D721Med (cell line): ENCODE data around the gene AMMECR1.
A peak's percentile ranks its signal among the peaks of the same experiment; 100 is the strongest.
"Not testable (repeated sequence)": the region's sequence is repeated elsewhere in the genome, so short reads cannot be mapped to it uniquely, and the experiment has no call there.

Source experiments
- DNase-seq: peaks from one replicate; pipeline ENCODE4 v3.0.0; 2011; ENCODE audit warnings: low spot score; ENCODE audit not compliant: insufficient read length
- FAIRE-seq: peaks from 2 replicates; lab custom pipeline; 2011; peaks lifted over from hg19 to GRCh38; lab: Jason Lieb, UNC
- TF ChIP-seq, protein P1 (sequence below): IDR thresholded peaks from 2 replicates; pipeline ENCODE4 v1.5.1; 2012; ENCODE audit warnings: mild to moderate bottlenecking, control low read depth; ENCODE audit not compliant: insufficient read depth; ENCODE audit errors: missing control alignments

Gene AMMECR1

DNA sequence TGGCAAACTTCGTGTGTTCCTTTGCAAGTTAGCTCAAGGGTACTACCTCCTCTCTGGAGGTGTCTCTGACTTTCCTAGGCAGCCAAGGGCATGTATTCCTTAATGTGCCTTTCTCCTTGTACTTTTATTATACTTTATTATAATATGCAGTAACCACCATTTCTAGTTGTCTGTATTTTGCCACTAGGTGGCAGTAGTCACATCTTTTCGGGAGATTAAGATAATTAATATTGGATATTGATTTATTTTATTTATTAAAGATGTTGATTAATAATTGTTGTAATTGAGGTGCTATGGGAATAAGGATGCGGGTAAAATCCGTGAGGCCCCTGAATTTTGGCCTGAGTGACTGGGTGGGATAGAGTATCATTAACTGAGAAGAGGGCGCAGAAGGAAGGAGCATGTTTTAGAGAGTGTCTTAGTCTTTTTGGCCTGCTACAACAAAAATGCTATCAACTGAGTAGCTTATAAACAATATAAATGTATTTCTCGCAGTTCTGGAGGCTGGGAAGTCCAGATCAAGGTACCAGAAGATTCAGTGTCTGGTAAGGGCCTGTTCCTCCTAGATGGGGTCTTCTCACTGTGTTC is 161.6 kb downstream of the AMMECR1 start:
- FAIRE-seq (no peak), DNase-seq (no peak)
- TF ChIP-seq, protein P1, sequence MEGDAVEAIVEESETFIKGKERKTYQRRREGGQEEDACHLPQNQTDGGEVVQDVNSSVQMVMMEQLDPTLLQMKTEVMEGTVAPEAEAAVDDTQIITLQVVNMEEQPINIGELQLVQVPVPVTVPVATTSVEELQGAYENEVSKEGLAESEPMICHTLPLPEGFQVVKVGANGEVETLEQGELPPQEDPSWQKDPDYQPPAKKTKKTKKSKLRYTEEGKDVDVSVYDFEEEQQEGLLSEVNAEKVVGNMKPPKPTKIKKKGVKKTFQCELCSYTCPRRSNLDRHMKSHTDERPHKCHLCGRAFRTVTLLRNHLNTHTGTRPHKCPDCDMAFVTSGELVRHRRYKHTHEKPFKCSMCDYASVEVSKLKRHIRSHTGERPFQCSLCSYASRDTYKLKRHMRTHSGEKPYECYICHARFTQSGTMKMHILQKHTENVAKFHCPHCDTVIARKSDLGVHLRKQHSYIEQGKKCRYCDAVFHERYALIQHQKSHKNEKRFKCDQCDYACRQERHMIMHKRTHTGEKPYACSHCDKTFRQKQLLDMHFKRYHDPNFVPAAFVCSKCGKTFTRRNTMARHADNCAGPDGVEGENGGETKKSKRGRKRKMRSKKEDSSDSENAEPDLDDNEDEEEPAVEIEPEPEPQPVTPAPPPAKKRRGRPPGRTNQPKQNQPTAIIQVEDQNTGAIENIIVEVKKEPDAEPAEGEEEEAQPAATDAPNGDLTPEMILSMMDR, result peak; percentile 15

DNA sequence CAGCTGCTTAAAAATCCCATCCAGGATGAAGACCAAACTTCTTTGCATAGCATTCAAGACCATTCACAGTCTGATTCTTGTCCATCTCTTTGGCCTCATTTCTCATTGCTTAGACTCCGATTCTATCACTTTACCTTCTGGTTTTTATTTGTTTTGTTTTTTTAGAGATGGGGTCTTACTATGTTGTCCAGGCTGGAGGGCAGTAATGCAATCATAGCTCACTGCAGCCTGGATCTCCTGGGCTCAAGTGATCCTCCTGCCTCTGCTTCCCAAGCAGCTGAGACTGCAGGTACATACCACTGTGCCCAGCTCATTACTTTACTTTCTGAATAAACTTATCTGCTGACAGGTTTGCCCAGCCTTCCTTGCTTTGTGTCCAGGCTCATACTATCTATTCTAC is 162.1 kb downstream of the AMMECR1 start:
- DNase-seq (no peak), FAIRE-seq (no peak)
- TF ChIP-seq, protein P1, result no peak

DNA sequence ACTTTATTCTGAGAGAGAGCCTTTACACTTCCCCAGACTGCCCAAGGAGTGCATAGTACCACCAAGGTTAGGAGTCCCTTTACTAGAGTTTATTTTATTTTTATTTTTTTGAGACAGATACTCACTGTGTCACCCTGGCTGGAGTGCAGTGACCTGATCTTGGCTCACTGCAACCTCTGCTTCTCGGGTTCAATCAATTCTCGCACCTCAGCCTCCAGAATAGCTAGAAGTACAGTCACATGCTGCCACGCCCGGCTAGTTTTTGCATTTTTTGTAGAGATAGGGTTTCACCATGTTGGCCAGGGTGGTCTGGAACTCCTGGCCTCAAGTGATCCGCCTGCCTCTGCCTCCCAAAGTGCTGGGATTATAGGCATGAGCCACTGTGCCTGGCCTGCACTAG is 163.6 kb downstream of the AMMECR1 start:
- not testable (repeated sequence) for DNase-seq, FAIRE-seq

DNA sequence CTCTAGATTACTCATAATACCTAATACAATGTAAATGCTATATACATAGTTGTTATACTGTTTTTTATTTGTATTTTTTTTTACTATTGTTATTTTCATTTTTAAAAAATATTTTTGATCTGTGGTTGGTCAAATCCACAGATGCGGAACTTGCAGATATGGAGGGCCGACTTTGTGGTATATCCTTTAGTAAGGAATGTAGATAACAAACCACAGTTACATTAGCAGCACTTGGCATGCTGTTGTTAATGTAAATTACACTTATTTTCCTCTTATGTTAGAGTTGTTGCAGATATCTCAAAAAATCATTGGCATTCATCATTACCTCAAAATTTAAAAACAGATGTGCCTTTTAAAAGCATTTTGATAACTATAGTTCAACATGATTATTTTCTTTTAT is 164.0 kb downstream of the AMMECR1 start:
- FAIRE-seq, result no peak
- TF ChIP-seq, protein P1, result no peak
- no peak for DNase-seq

DNA sequence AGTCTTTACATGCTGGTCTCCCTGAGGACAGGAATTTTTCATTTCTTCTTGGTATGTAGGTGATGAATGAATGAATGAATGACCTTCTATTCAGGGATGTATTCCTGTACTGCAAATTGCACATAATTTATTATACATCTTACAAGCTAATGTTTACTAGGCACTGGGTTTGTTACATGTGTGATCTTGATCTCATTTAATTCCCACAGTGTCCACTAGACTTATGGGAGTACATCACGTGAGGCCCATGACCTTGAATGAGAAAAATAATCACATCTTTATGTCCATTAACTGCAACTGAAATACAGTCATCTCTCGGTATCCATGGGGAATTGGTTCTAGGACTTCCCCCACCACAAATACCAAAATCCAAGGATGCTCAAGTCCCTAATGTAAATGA is 164.6 kb downstream of the AMMECR1 start:
- TF ChIP-seq, protein P1, result no peak
- FAIRE-seq, result no peak
- no peak for DNase-seq

DNA sequence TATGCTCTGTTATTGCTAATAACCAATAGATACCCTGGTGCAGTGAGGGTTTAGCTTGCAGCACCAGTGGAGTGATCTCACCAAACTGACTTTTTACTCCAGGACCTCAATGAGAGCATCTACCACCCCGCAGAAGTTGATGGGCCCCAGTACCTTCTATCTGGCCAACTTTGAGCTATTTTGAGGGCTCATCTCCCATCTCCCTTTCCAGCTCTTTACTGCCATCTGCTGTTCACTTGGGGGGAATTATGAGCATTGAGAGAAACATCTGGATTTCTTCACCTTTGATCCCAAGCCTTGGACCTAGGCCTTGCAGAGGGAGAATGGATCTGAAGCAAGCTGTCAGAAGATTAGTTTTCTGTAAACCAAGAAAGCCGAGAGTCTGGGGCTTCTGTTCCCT is 171.4 kb downstream of the AMMECR1 start:
- no peak for DNase-seq
- FAIRE-seq, result no peak

DNA sequence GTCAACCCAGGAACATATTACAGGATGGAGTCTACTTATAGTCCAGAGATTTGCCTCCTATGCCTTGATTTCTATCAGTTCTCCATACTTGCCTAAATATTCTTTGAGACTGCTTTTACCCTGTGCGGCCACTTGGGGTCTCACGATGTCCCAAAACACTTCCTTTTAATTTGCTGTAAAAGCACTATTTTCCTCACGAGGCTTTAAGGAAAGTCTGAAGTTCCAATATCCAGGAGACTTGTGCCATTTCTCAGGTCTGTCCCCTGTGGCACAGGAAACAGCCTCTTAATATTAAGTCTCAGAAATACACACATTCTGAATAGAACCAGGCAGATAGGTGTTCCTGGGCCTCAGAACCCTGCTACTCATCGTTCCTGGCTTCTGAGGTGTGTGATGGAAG is 172.0 kb downstream of the AMMECR1 start:
- DNase-seq, result no peak
- TF ChIP-seq, protein P1, result peak; percentile 35
- FAIRE-seq, result no peak

More for the DNA sequence above, 171.4 kb downstream of the AMMECR1 start:
- TF ChIP-seq, protein P1, result peak; percentile 58

DNA sequence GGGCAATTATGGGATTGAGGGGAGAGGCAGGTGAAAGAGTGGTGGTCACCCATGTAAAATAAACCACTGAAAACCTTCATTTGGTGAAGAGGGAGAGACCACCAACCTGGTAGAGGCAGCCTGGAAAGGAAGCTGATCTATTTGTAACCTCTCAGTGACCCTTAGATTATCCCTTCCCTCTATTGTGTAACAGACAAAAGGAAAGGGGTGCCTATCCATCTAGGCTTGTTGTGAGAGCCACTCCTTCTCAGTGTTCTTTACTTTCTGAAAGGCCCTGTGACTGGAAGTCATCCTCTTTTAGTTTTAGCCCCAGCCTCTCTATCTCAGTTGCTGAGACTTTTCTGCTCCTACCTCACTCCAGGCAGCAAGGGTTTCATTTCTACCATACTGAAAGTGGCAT is 172.6 kb downstream of the AMMECR1 start:
- DNase-seq (no peak), FAIRE-seq (peak; percentile 63)
- TF ChIP-seq, protein P1, result no peak
